CD4-positive, alpha-beta T cell (primary cell): ENCODE measurements around the gene DNMT1. TPM values are rescaled to one million over a fixed set of nuclear protein-coding genes. Genes with fewer than 3 reads are reported as not detected.
"Not testable (repeated sequence)": the region's sequence is repeated elsewhere in the genome, so short reads cannot be mapped to it uniquely, and the experiment has no call there.

ENCODE experiments used
- ATAC-seq: fragments of 200-7000 bp; cut with Tn5 transposase; one replicate; pipeline ENCODE4 v1.10.0; 2022; ENCODE audit warnings: mild to moderate bottlenecking; ENCODE audit not compliant: poor library complexity
- CTCF ChIA-PET: fragments of 350-600 bp; sonication (Branson Sonifier 250); formaldehyde crosslinking; loops from one replicate; lab custom pipeline; 2021; ENCODE audit warnings: antibody characterized with exemption, inconsistent platforms; lab: Charles Lee
- POLR2A ChIA-PET: fragments of 350-600 bp; sonication (Branson Sonifier 250); formaldehyde crosslinking; loops from one replicate; lab custom pipeline; 2021; ENCODE audit warnings: antibody characterized with exemption, inconsistent platforms; lab: Charles Lee
- DNase-seq, 14 experiments: peaks; one replicate each; pipeline ENCODE4 v3.0.0-alpha.2; 2013 to 2020; ENCODE audit warnings: mixed read lengths in 2 of 14
- H3K27ac ChIP-seq, 2 donors: one replicate each; pipeline versions ENCODE4 v1.5.1 to v1.7.0; 2013; ENCODE audit warnings: low read length in 2 of 2, low read depth in 1 of 2, mild to moderate bottlenecking in 1 of 2
- H3K27me3 ChIP-seq, 2 experiments: 1 replicate in 1 of 2; 2 replicates in 1 of 2; pipeline versions ENCODE4 v1.6.1 to v1.7.0; 2013; ENCODE audit warnings: low read length in 2 of 2, control low read depth in 1 of 2, mild to moderate bottlenecking in 1 of 2, moderate library complexity in 1 of 2; ENCODE audit not compliant: insufficient read depth in 2 of 2, control insufficient read depth in 1 of 2
- H3K36me3 ChIP-seq: one replicate; pipeline ENCODE4 v1.6.1; 2013; ENCODE audit warnings: low read length, control low read depth; ENCODE audit not compliant: insufficient read depth
- H3K4me1 ChIP-seq: one replicate; pipeline ENCODE4 v1.6.1; 2013; ENCODE audit warnings: low read length, control low read depth; ENCODE audit not compliant: insufficient read depth
- H3K4me3 ChIP-seq: one replicate; pipeline ENCODE4 v1.5.1; 2013; ENCODE audit warnings: mild to moderate bottlenecking, low read length, moderate library complexity
- H3K9me3 ChIP-seq, 2 experiments: 1 replicate in 1 of 2; 2 replicates in 1 of 2; pipeline versions ENCODE4 v1.6.1 to v1.7.0; 2013; ENCODE audit warnings: low read length in 2 of 2, mild to moderate bottlenecking in 2 of 2, control low read depth in 1 of 2, moderate library complexity in 1 of 2; ENCODE audit not compliant: control insufficient read depth in 1 of 2, insufficient read depth in 1 of 2
- H3K27ac Mint-ChIP-seq: one replicate; pipeline ENCODE4 v1.8.0; 2020; ENCODE audit warnings: mixed read lengths
- H3K27me3 Mint-ChIP-seq: one replicate; pipeline ENCODE4 v1.8.0; 2021; ENCODE audit warnings: mixed read lengths
- H3K36me3 Mint-ChIP-seq: one replicate; pipeline ENCODE4 v1.8.0; 2021; ENCODE audit warnings: low read depth, mixed read lengths
- H3K4me1 Mint-ChIP-seq: one replicate; pipeline ENCODE4 v1.8.0; 2021; ENCODE audit warnings: low read depth, mixed read lengths
- H3K4me3 Mint-ChIP-seq: one replicate; pipeline ENCODE4 v1.8.0; 2020; ENCODE audit warnings: mild to moderate bottlenecking, mixed read lengths
- H3K9me3 Mint-ChIP-seq: one replicate; pipeline ENCODE4 v1.8.0; 2020; ENCODE audit warnings: mixed read lengths
- intact Hi-C, 2 experiments: fragments of 100-400 bp; cut with DNase I in 1 of 2; cut with micrococcal nuclease in 1 of 2; formaldehyde crosslinking; loops; one replicate each; pipeline versions ENCODE4 v1.15.1 to v1.9.0; 2023 to 2025; cut with DNase I, micrococcal nuclease
- total RNA-seq, 174 experiments: library from RNA in 2 of 174; stranded (reverse) in 2 of 174; gene quantifications; one replicate each; pipeline ENCODE4 v1.2.3 and lab custom pipeline; 2021 to 2026
- TF ChIP-seq, protein P1 (sequence below): fragments of 200-600 bp; IDR thresholded peaks from one replicate; pipeline ENCODE4 v1.8.0; 2022; ENCODE audit warnings: antibody characterized with exemption, mild to moderate bottlenecking

DNMT1 gene
- total RNA-seq, 2 experiments from 2014 or later = 159 to 160 TPM

DNA sequence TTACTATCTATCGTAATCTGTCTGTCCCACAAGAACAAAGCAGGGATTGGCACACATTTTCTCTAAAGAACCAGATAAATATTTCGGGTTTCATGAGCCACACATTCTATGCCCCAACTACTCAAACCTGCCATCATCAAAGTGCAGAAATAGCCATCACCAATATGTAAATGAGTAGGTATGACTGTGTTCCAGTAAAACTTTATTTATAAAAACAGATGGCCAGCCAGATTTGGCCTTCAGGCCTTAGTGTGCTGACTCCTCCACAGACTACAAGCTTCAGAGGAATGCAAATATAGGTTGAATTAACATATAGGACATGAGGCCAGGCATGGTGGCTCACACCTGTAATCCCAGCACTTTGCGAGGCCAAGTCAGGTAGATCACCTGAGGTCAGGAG is 8.9 kb upstream of the DNMT1 start:
- no peak for DNase-seq
- no peak for ATAC-seq
- intact Hi-C loops = no loop called here
- H3K4me1 ChIP-seq = peaks cover 6% of the 10 kb centered on the region
- H3K36me3 ChIP-seq = no peaks in the 10 kb centered on the region
- Mint-ChIP-seq H3K4me1 (peaks cover 4% of the 10 kb centered on the region), H3K4me3 (no peak overlapping the region), H3K9me3 (peaks cover 4% of the 10 kb centered on the region), H3K27ac (no peak overlapping the region), H3K27me3 (no peaks in the 10 kb centered on the region), H3K36me3 (no peaks in the 10 kb centered on the region)
- no peak overlapping the region for H3K27ac ChIP-seq
- ChIA-PET POLR2A (no interaction called here), CTCF (no interaction called here)
- no peak overlapping the region for H3K4me3 ChIP-seq
- H3K9me3 ChIP-seq = peaks cover 0 to 5% of the 10 kb centered on the region in 2 experiments
- TF ChIP-seq, protein P1, sequence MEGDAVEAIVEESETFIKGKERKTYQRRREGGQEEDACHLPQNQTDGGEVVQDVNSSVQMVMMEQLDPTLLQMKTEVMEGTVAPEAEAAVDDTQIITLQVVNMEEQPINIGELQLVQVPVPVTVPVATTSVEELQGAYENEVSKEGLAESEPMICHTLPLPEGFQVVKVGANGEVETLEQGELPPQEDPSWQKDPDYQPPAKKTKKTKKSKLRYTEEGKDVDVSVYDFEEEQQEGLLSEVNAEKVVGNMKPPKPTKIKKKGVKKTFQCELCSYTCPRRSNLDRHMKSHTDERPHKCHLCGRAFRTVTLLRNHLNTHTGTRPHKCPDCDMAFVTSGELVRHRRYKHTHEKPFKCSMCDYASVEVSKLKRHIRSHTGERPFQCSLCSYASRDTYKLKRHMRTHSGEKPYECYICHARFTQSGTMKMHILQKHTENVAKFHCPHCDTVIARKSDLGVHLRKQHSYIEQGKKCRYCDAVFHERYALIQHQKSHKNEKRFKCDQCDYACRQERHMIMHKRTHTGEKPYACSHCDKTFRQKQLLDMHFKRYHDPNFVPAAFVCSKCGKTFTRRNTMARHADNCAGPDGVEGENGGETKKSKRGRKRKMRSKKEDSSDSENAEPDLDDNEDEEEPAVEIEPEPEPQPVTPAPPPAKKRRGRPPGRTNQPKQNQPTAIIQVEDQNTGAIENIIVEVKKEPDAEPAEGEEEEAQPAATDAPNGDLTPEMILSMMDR = no peak
- H3K27me3 ChIP-seq = no peaks in the 10 kb centered on the region

DNA sequence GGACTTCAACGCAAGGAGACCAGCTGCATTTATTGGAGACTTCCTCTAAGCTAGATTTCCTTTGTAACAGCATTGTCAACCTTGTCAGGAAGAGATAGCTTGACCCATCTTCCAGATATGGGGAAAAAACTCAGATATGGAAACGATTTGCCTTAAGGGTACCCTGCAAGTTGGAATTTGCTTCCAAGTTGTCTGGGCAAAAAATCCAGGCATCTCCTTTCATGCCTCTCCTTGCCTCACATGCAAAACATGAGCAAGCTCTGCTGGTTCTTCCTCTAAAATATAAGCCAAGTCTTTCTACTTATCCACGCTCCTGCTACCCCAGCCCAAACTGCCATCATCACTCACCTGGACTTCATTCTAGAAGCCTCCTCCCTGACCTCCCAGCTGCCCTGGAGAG is 6.4 kb upstream of the DNMT1 start:
- peaks cover 6% of the 10 kb centered on the region for H3K4me1 ChIP-seq
- no peaks in the 10 kb centered on the region for H3K36me3 ChIP-seq
- no peaks in the 10 kb centered on the region for H3K36me3 Mint-ChIP-seq
- intact Hi-C loops = no loop called here
- ChIA-PET CTCF (interaction anchor here (0.8 kb wide), 1 partner anchor 48 kb away, joined by 4 read pairs; no protein-coding TSS in a partner anchor), POLR2A (no interaction called here)
- DNase-seq = no peak
- H3K4me3 Mint-ChIP-seq = no peak overlapping the region
- no peak overlapping the region for H3K27ac ChIP-seq
- H3K9me3 ChIP-seq = no peaks in the 10 kb centered on the region
- no peaks in the 10 kb centered on the region for H3K27me3 Mint-ChIP-seq
- ATAC-seq = no peak
- no peaks in the 10 kb centered on the region for H3K27me3 ChIP-seq
- H3K4me1 Mint-ChIP-seq = peaks cover 9% of the 10 kb centered on the region
- H3K27ac Mint-ChIP-seq = no peak overlapping the region
- TF ChIP-seq, protein P1 = no peak
- no peaks in the 10 kb centered on the region for H3K9me3 Mint-ChIP-seq
- no peak overlapping the region for H3K4me3 ChIP-seq

DNA sequence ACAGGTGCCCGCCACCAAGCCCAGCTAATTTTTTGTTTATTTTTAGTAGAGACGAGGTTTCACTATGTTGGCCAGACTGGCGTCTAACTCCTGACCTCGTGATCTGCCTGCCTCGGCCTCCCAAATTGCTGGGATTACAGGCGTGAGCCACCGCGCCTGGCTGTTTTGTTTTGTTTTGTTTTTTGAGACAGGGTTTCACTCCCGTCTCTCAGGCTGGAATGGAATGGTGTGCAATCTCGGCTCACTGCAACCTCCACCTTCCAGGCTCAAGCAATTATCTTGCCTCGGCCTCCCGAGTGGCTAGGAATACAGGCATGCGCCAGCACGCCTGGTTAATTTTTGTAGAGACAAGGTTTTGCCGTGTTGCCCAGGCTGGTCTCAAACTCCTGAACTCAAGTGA is 5.3 kb upstream of the DNMT1 start:
- H3K4me3 ChIP-seq, H3K27me3 ChIP-seq, ATAC-seq, CTCF ChIA-PET, H3K27ac ChIP-seq, H3K9me3 ChIP-seq, H3K27me3 Mint-ChIP-seq, H3K27ac Mint-ChIP-seq, H3K9me3 Mint-ChIP-seq, DNase-seq, H3K36me3 Mint-ChIP-seq, H3K4me1 ChIP-seq, H3K36me3 ChIP-seq, H3K4me3 Mint-ChIP-seq, intact Hi-C loops: not testable (repeated sequence)
- H3K4me1 Mint-ChIP-seq = peaks cover 11% of the 10 kb centered on the region
- POLR2A ChIA-PET = interaction anchor here (0.7 kb wide), 1 partner anchor 232 kb away, joined by 3 read pairs; no protein-coding TSS in a partner anchor

DNA sequence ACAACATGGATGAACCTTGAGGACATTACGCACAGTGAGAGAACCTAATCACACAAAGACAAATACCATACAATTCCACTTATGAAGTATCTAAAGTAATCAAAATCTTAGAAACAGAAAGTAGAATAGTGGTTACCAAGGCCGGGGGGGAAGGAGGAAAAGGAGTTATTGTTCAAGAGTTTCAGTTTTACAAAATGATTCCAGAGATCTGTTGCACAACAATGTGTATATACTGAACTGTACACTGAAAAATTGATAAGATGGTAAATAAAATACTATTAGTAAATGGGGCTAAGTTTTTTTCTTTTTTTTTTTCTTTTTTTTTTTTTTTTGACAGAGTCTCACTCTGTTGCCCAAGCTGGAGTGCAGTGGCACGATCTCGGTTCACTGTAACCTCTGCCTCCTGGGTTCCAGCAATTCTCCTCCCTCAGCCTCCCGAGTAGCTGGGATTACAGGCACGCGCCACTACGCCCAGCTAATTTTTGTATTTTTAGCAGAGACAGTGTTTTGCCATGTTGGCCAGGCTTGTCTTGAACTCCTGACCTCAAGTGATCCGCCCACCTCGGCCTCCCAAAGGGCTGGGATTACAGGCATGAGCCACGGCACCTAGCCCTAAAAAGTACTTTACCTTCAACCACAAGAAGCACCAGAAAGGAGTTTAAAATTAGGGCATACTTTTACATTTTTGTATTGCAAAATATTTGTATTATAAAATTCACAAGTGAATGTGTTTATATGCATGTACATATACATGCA is 4.3 kb upstream of the DNMT1 start:
- peak in 3 of 14 experiments; percentile 37 to 53 (median 46) for DNase-seq
- Mint-ChIP-seq H3K4me3 (peak overlapping the region; percentile 6), H3K4me1 (peaks cover 15% of the 10 kb centered on the region)
- H3K27ac Mint-ChIP-seq, ATAC-seq, POLR2A ChIA-PET, H3K36me3 ChIP-seq, H3K9me3 ChIP-seq, H3K27me3 ChIP-seq, H3K27me3 Mint-ChIP-seq, H3K36me3 Mint-ChIP-seq, H3K9me3 Mint-ChIP-seq: not testable (repeated sequence)
- intact Hi-C loops = loop anchor here (5.0 kb wide), 3 partner anchors 33 to 133 kb away; partner anchors contain the start of genes S1PR2 (in 2 of the 2) and RAVER1 (in 1 of the 2)
- Histone ChIP-seq H3K4me1 (peaks cover 16% of the 10 kb centered on the region), H3K27ac (peak overlapping the region in 1 of 2 donors; percentile 22), H3K4me3 (peak overlapping the region; percentile 24)
- CTCF ChIA-PET = interaction anchor here (1.3 to 1.6 kb wide), 2 partner anchors 51 to 60 kb away, joined by 3 to 6 read pairs; no protein-coding TSS in a partner anchor
